HG03064 (cell line): Measurements from ENCODE around the gene C12orf60.

ENCODE experiments used
- ATAC-seq: cut with Tn5 transposase; IDR thresholded peaks from one replicate; pipeline ENCODE4 v1.9.1; 2021; ENCODE audit warnings: low read depth; ENCODE audit not compliant: unreplicated experiment

The C12orf60 gene

DNA sequence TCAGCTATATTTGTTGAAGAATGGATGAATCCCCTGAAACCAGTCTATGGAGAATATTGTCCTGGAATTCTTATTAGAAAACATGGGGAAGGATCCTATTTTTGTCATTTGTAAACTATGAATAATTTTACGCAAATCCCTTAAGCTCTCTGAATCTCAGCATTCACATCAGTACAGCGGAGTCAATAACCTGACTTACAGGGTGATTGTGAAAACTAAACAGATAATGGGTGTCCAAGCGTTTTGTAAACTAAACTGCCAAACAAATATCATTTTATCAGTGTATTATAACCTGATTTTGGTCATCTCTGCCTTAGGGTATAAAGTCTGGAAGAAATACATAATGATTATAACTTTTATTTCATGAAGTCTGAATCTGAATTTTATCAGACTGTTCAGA is 29.9 kb downstream of the C12orf60 start:
- ATAC-seq, result no peak

DNA sequence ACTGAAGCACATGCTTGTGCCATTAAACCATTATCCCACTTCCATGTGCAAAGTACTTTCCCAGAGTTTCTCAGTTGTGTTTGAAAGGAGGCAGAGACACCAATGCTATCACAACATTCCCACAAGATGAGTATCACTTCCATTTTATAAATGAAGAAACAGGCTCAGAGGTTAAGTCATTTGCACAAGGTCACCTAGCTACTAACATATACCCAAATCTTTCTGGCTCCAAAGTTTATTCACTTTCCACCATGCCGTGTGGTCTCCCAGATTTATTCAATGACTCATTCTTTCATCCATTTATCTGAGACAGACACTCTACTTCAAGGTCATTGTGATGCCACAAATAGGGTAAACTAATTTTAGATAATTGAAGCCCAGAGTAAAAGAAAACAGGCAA is 30.5 kb downstream of the C12orf60 start:
- ATAC-seq, result no peak

DNA sequence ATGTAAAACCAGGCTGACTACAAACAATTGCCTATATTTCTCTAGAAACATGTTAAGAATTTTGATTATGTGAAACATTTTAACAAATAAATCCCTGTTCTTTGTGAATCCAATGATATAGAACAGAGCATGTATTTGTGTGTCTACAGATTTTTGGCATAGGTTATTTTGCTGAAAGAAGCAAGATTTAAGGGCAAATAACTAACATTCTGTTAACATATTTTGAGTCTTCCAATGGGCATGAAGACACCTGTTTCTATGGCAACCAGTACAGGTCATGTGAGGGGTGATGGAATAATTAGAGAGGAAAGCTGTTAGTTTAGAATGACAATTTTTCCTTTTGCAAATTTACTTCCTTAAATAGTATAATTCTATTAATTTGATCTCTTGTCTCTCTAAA is 31.0 kb downstream of the C12orf60 start:
- no peak for ATAC-seq

DNA sequence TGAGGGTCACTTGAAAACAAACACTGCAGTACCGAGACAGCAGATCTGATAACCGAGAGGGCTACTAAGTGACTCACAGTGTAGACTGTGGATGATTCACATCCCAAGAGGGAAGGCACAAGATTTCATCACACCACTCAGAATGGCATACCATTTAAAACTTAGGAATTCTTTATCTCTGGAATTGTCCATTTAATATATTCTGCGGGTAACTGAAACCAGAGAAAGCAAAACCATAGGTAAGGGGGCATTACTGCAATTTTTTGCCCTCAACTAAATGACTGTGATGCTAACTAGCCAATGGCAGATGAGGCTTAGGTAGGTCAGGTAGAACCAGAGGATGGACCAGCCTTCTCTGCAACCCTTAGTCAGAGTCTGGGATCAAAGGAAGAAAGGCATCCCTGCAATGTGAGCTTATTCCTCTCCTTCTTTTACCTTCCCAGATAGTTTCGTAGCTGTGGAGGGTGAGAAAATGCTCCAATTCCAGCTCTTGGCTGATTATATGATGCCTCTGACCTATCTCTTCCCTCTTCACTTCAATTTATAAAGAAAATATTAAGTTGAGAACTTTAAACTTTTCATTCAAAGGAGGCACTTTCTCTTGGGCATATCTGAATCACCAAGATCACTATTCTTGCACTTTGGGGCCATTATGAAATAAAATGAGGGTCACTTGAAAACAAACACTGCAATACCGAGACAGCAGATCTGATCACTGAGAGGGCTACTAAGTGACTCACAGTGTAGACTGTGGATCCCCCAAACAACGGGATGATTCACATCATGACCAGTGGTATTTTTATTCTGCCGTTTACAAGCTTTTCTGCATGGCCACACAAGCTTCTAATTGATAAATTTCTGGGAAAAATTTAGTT is 33.1 kb downstream of the C12orf60 start:
- no peak for ATAC-seq

DNA sequence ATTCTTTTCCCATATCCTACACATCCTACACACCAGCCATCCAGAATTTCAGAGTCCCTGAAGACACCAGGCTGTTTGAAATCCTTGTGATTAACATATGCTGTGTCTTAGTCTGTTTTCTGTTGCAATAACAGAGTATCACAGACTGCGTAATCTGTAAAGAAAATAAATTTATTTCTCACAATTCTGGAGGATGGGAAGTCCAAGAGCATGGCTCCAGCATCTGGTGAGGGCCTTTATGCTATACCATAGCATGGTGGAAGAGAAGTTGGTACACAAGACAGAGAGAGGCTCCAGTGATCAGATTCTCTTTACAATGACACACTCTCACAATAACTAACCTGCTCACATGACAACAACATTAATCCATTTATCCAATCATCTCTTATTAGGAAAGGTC is 35.8 kb downstream of the C12orf60 start:
- ATAC-seq, result no peak

DNA sequence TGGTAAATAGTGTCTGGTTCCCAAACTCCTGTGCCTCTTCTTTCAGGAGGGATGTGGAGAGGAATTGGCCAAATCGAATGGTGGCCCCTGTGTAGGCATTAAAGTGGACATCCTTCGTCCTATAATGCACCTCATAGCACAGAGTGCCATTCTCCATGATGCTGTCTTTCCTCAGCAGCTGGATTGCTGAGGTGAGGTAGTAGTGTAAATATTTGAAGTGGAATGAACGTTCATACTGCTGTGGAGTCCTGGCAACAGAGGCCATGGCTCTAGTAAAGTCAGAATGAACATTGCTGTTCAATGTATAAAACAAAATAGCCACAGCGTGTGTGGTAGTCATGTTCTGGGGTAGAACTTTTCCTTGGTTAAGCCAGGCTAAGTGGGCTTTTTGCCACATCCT is 37.1 kb downstream of the C12orf60 start:
- ATAC-seq, result no peak

DNA sequence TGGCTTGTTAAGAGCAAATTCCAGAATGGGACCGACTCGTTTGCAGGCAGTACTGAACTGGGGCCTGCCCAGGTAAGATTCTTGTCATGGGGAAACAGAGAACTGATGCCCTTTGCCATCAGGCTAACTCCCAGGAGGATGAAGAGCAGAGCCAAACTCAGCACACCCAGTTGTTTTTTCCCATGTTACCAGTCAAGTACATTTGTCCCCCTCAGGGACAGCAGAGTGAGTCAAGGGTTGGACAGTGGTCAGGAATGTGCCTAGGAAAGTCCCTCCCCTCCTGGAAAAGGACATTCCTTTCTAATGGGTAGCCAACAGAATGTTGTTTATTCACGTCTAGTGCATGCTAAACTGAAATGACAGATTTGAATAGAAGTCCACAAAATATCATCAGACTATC is 38.3 kb downstream of the C12orf60 start:
- no peak for ATAC-seq

DNA sequence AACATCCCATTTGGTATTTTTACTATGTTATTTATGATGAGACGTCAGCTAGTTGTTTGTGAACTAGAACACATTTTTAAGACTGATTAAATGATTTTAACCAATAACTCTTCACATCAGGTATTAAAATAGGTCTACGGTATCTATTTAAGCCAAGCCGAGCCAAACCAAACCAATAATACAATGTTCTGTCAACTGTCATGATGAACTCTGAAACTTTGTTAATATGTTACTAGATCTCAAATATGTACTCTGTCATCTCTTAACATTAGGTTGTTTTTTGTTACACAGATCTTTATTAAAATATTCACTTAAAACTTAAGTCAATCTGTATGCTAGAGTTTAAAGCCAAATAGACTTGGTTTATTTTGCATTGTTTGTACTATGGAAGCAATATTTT is 38.8 kb downstream of the C12orf60 start:
- no peak for ATAC-seq

DNA sequence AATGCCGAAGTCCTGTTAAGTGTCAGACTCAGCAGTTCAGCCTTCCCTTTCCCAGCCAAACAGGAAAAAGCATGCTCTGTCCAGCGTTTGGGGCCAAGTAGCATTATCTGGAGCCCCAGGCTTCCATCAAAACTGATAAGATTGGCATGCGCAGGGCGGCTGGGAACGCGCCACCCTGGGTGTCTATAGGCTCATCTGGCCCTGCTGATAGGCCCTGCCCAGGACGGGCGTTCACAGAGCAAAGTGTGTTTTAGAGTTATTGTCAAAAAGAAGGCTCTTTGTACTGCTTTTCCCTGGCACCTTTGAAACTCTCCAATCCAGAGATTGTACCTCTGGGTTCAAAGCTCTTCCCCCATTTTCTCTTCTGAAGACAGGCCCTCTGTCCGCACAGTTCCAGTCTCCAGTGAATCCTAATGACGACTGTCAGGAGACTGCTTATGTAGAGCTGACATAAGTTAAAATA is 40.0 kb downstream of the C12orf60 start, which contains the start of gene ART4:
Gene ART4, minus strand, starts transcription at position 102 of the 463 bp plus-strand sequence. CDS start 413 bp downstream, outside the sequence.
- ATAC-seq, result no peak

DNA sequence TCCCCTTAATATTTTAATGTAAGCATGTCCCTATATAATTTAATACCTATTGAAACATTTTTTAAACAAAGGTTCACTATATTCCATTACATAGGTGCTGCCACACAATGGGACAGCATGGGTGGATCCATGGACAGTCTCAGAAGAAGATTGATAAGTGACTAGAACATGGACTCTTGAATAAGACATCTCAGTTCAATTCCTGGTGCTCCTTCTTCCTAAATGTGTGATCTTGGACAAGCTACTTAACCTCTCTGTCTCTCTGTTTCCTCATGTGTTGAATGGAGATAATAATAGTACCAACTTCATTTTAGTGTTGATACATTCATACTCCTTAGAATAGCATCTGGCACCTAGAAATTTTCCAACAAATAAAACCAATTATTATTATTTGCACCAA is 40.9 kb downstream of the C12orf60 start:
- ATAC-seq, result no peak

DNA sequence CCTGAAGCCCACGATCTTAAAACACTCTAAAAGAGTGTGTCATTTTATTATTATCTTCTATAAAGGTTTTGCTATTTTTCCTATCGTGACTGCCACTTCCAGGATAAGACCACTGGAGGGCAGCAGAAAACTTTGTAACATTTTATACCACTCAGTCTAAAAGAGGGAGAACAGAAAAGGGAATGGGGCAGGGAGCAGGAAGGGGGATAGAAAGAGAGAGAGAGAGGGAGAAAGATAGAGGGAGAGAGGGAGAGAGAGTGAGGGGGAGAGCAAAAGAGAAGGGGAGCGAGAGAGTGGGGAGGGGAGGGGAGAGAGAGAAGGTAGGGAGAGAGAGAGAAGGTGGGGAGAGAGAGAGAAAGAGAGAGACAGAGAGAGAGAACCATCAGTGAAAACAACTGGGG is 41.9 kb downstream of the C12orf60 start:
- ATAC-seq, result no peak

DNA sequence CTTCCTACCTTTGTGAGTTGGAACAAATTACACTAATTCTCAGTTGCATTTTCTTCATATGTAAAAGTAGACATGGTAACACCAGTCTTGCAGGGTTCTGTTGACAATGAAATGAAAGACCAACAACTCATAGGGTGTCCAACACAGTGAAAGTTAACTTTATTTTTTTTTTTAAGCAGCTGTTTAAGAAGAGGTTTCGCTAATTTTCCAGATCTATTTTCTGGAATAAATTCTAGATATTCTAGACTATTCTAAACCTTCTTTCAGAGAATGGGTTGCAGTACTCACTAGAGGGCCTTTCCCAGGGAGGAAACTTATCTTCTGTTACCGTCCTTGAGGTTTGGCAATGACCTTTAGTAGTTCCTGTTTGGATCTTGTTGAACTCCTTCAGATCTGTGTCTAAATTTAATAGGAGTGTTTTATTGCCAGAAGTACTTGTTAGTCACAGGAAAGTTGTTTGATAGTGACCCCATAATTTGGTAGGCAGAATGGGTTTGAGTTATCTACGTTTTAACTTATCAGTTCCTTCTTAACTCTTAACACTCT is 42.6 kb downstream of the C12orf60 start:
- ATAC-seq, result no peak

DNA sequence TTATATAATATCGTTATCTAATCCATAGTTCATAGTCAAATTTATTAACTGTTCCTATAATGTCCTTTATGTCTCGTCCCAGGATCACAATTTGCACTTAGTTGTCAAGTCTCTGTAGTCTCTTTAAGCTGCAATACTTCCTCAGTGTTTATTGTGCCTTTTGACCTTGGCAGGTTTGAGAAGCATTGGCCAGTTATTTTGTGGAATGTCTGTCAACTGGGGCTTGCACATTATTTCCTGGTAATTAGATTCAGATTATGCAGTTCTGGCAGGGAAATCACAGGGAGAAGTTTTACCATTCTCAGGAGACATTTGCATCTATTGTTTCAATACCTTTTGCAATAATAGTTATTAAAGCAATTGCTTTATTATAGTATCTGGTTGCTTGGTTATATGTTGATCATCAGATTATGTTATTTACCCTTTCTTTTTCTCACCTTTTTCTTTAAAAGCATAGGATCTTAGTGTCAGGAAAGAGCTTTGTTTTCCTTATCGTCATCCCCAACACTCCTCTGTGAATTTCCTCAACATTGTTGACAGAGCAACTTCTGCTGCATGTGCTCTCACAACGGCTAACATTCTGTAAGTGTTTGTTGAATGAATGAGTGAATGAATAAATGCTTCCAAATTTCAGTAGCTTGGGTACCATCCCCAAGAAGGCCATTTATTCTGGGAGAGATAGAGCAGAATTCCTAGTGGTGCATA is 43.6 kb downstream of the C12orf60 start:
- ATAC-seq, result no peak

DNA sequence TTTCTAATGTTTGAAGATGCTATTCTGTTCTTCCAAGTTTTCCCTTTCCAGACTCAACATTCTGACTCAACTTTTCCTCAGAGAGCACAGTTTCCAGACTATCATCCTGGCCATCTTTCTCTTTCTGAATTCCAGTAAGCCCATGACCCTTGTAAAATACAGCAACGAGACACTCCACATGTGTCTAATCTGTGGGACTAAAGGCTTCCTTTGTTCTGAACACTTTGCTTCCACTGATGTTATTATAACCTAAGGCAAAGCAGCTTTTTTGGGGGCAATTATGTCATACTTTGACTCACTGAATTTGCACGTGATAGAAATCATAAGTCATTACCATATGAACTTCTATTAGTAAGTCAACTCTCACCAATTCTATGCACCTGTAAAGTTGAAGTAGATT is 46.2 kb downstream of the C12orf60 start:
- ATAC-seq, result no peak

DNA sequence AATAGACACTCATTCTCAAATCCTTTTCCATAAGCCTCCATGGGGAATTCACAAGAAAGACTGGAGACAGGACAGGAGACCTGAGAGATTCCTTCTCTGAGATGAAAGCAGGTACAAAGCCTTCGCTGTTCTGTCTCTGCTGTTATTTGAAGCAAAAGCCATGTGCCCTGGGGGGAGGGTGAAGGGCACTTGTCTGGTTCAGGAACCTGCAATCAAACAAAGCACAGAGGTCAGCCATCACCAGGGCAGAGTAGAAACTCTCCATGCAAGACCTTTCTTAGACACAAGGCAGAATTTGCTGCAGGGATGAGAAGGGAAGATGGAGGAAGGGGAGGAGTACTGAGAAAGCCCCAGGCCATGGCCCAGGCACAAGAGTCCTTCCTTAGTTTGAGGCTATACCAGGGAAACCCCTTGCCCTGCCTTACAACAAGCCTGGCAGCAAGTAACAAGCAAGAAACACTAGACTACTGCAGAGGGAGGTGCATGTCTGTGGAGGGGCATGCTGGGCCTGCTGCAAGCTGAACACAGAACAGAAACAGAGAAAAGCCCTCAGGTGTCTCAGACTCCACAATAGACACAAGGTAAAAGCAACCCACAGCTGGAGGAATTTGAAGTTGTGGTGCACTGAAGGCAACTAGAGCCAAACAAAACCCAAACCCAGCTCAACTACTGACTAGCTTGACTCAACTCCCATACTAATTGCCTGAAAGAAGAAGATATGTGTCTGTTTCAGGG is 47.6 kb downstream of the C12orf60 start:
- no peak for ATAC-seq

DNA sequence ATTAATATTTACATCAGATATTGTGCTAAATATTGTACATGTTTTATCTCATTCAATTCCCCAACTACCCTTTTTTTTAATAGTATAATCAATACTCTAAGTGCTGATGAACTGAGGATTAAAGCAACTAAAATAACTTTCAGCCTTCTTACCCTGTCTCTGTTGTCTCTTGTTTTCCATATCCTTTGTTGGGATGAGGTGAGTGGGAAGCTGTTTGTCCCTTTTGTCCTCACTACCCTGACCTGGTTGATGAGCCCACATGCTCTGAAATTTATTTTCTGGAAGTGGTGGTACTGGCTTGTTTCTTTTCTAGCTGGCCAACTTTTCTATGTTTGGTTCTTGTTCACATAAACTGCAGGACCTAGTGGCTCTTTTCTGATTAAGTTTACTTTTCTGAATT is 49.4 kb downstream of the C12orf60 start:
- ATAC-seq, result no peak

DNA sequence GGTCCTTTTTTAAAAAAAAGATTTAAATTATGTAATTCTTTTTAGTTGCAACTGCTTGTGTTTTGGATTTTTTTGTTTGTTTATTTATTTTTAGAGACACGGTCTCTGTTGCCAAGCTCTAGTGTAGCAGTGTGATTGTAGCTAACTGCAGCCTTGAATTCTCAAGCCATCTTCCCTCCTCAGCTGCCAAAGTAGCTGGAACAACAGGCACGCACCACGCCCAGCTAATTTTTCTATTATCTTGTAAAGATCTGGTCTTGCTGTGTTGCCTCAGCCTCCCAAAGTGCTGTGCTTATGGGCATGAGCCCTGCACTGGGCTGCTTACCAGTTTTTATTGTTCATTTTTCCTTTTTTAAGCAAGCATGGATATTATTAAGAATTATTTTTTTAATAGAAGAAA is 50.5 kb downstream of the C12orf60 start:
- no peak for ATAC-seq

DNA sequence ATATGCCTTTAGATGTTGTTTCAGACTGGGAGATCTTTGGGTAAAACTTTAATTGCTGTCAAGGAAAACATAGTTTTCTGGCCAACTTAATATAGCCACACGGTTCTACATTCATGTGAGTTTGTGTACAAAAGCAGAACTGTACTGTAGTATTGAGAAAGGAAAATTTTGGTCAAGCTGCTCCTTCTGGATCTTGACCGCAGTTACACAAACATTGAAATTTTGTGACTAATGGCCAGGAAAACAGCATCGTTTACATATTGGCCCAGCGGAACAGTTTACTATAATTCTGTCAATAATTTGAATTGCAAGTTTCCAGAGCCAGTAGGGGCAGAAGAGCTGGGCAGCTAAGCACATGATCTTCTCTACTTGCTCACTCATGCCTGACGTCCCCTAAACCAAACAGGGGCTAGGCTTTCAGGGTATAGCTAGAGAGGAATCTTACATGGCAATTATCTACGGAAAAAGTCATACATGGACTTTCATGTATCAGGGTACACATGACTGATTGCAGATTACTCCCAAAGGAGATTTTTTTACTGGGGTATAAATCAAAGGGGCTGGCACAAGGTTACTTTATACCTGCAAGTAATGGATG is 51.2 kb downstream of the C12orf60 start:
- ATAC-seq, result no peak

DNA sequence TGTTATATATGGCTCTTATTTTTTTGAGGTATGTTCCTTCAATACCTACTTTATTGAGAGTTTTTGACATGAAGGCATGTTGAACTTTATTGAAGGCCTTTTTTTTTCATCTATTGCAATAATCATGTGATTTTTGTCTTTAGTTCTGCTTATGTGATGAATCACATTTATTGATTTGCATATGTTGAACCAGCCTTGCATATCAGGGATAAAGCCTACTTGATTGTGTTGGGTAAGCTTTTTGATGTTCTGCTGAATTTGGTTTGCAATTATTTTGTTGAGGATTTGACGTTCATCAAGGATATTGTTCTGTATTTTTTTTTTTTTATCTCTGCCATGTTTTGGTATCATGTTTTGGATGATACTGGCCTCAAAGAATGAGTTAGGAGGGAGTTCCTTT is 55.0 kb downstream of the C12orf60 start:
- ATAC-seq, result no peak

DNA sequence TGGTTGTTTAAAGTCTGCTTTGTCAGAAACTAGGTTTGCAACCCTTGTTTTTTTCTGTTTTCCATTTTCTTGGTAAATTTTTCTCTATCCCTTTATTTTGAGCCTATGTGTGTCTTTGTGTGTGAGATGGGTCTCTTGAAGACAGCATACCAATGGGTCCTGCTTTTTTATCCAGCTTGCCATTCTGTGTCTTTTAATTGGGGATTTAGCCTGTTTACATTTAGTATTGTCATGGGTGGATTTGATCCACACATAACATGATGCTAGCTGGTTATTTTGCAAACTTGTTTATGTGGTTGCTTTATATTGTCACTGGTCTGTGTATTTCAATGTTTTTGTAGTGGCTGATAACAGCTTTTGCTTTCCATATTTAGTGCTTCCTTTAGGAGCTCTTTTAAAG is 57.0 kb downstream of the C12orf60 start:
- no peak for ATAC-seq
